ENCODE data around the gene AHRR. TPM values are rescaled to one million over a fixed set of nuclear protein-coding genes. Genes with fewer than 3 reads are reported as not detected.

The AHRR gene
- total and polyA plus RNA-seq, 2 experiments from 2014 or later = 0.27 to 1.8 TPM

- Histone ChIP-seq H3K79me2 (replicated peaks; ENCODE audit: insufficient read depth) (no peaks in the 10 kb centered on the region), H3K36me3 (ENCODE audit: insufficient read depth) (no peaks in the 10 kb centered on the region), H4K20me1 (replicated peaks; ENCODE audit: insufficient read depth) (no peaks in the 10 kb centered on the region), H2AFZ (no peak overlapping the region), H3K9me2 (ENCODE audit: insufficient read depth) (no peaks in the 10 kb centered on the region), H3K4me3 (no peak overlapping the region), H3F3A (replicated peaks; ENCODE audit: low read depth) (0 out of 2 replicates have a peak, but pooled peaks cover 3% of the 10 kb centered on the region), H3K4me1 (ENCODE audit: insufficient read depth) (no peaks in the 10 kb centered on the region), H3K27ac (ENCODE audit: low read depth) (no peak overlapping the region), H3K4me2 (no peak overlapping the region), H3K27me3 (ENCODE audit: insufficient read depth) (no peaks in the 10 kb centered on the region)
- H3K27me3 Mint-ChIP-seq (ENCODE audit: insufficient read depth, low read depth, poor library complexity) = peaks cover 7% of the 10 kb centered on the region
- H3K9me3 Mint-ChIP-seq = no peaks in the 10 kb centered on the region; the same call in 1 of the 3 replicates
- TF ChIP-seq ZNF114 (CRISPR knock-in tag; IDR thresholded peaks at IDR 0.05) (no peak), EZH2phosphoT487 (IDR thresholded peaks at IDR 0.05; ENCODE audit: unreplicated experiment) (no peak), ZNF462 (CRISPR knock-in tag; IDR thresholded peaks at IDR 0.05) (no peak), NANOG (IDR thresholded peaks at IDR 0.05; ENCODE audit: borderline replicate concordance) (no peak), POLR2AphosphoS5 (IDR thresholded peaks at IDR 0.05; ENCODE audit: low read depth) (no peak), JUNB (IDR thresholded peaks at IDR 0.05; ENCODE audit: unreplicated experiment) (no peak), ZNF331 (CRISPR knock-in tag; IDR thresholded peaks at IDR 0.05; ENCODE audit: low read depth) (no peak), ETS1 (IDR thresholded peaks at IDR 0.05) (no peak), CREB1 (CRISPR knock-in tag; IDR thresholded peaks at IDR 0.05; ENCODE audit: low read depth) (no peak), REST (IDR thresholded peaks at IDR 0.05; ENCODE audit: unreplicated experiment) (no peak), CTCF (conservative IDR thresholded peaks at IDR 0.05; ENCODE audit: low read depth in 2 of 2) (no peak), EZH2 (IDR thresholded peaks at IDR 0.05; ENCODE audit: low read depth, unreplicated experiment) (no peak)
- peaks cover 2% of the 10 kb centered on the region; the same call in 1 of the 3 replicates for H3K36me3 Mint-ChIP-seq (ENCODE audit: low read depth)
- no peak overlapping the region for H3K27ac Mint-ChIP-seq
- no peak overlapping the region for H3K4me3 Mint-ChIP-seq
- DNase-seq (ENCODE audit: low spot score) (no peak), ATAC-seq (no peak)
- H3K4me1 Mint-ChIP-seq = no peaks in the 10 kb centered on the region
These were observed 61.6 kb downstream of the AHRR start for GRCh38 chr5:383066-383465.
